SH-SY5Y (cell line): ENCODE data around the gene HMCN2.

ENCODE experiments used
- GATA2 ChIP-seq: IDR thresholded peaks from 2 replicates; pipeline ENCODE4 v1.6.1; 2011; ENCODE audit warnings: mild to moderate bottlenecking, low read depth, low read length
- GATA3 ChIP-seq: IDR thresholded peaks from 2 replicates; pipeline ENCODE4 v1.6.1; 2011; ENCODE audit warnings: low read depth, mild to moderate bottlenecking, low read length, moderate library complexity

DNA sequence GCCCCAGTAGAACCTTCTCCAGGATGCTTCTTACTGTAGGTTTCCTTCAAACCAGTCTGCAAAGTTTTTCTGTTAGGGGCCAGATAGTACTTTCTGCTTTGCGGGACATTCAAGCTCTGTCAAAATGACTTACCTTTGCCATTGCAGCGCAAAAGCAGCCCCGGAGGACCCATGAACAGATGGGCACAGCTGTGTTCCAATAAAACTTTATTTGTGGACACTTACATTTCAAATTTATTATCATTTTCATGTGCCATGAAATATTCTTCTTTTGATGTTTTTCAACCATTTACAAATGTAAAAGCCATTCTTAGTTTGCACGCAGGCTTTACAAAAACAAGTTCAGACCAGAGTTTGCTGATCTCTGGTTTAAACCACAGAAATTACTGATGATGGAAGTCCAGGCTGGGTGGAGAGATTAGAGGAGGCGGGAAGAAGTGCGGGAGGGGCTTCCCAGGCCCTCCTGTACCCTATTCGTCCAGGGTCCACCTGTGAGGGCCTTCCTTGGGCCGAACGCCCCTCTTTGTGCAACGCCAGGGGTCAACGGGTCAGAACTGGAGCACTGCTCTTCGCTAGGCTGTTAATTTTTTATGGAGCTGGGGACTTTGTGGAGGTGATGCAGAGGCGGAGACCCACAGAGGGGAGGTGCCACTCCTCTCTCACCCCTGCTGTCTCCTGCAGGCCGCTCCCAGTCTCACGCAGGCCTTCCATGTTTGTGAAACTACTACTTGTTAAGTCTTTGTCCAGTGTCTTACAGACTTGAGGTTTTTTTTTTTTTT lies 171.6 kb downstream of the HMCN2 start:
- no peak for TF ChIP-seq GATA2
- TF ChIP-seq GATA3 = no peak
